GM12878 (cell line): ENCODE measurements around the gene ENOX1. TPM values are rescaled to one million over a fixed set of nuclear protein-coding genes. Genes with fewer than 3 reads are reported as not detected.

ENCODE experiments used
- ATAC-seq: fragments of 200-7000 bp; cut with Tn5 transposase; 3 replicates; pipeline ENCODE4 v1.9.1; 2020; ENCODE audit warnings: mild to moderate bottlenecking, moderate library complexity
- BruUV-seq: library from RNA; stranded (reverse); fragments of 400-500 nt; replicated peaks from 2 replicates; lab custom pipeline; 2021; lab: Mats Ljungman, UMichigan
- CTCF ChIA-PET: fragments of 300-600 bp; sonication (Branson Sonifier 250); formaldehyde crosslinking; extraction: SDS; loops from one replicate; lab custom pipeline; 2021; ENCODE audit warnings: inconsistent platforms; lab: Yijun Ruan, JAX
- POLR2A ChIA-PET: fragments of 350-600 bp; formaldehyde crosslinking; extraction: SDS; loops from one replicate; lab custom pipeline; 2021; ENCODE audit warnings: inconsistent platforms; lab: Charles Lee
- RAD21 ChIA-PET: fragments of 300-600 bp; sonication (Branson Sonifier 250); formaldehyde crosslinking; loops from one replicate; lab custom pipeline; 2023; ENCODE audit warnings: antibody characterized with exemption; ENCODE audit not compliant: unreplicated experiment; lab: Charles Lee
- SMC1A ChIA-PET: fragments of 300-600 bp; sonication (Branson Sonifier 250); formaldehyde crosslinking; loops from one replicate; lab custom pipeline; 2023; ENCODE audit not compliant: unreplicated experiment, uncharacterized antibody; lab: Charles Lee
- DNase-seq: peaks from one replicate; pipeline ENCODE4 v3.0.0-alpha.2; 2011; ENCODE audit warnings: low read depth, low spot score
- FAIRE-seq: peaks from 3 replicates; lab custom pipeline; 2011; peaks lifted over from hg19 to GRCh38; lab: Jason Lieb, UNC
- H2AFZ ChIP-seq: 2 replicates; pipeline ENCODE4 v1.6.0; 2011; ENCODE audit warnings: low read depth, low read length, control low read depth; ENCODE audit not compliant: control insufficient read depth
- H3K27ac ChIP-seq: 2 replicates; pipeline ENCODE4 v1.5.1; 2011; ENCODE audit warnings: control low read depth; ENCODE audit not compliant: control insufficient read depth, insufficient read depth
- H3K27me3 ChIP-seq, 2 experiments: replicated peaks in 1 of 2; 2 replicates each; pipeline versions ENCODE4 v1.6.0 to v1.6.1; 2011; ENCODE audit warnings: low read length in 1 of 2; ENCODE audit not compliant: control insufficient read depth in 2 of 2, insufficient read depth in 2 of 2
- H3K36me3 ChIP-seq, 2 experiments: 2 replicates each; pipeline ENCODE4 v1.5.1; 2011; ENCODE audit warnings: low read length in 1 of 2; ENCODE audit not compliant: control insufficient read depth in 2 of 2, insufficient read depth in 2 of 2
- H3K4me1 ChIP-seq: 2 replicates; pipeline ENCODE4 v1.6.1; 2011; ENCODE audit warnings: mild to moderate bottlenecking, low read length, moderate library complexity, mixed read lengths; ENCODE audit not compliant: control insufficient read depth, insufficient read depth
- H3K4me2 ChIP-seq: 2 replicates; pipeline ENCODE4 v1.6.0; 2011; ENCODE audit warnings: control low read depth; ENCODE audit not compliant: control insufficient read depth, insufficient read depth
- H3K4me3 ChIP-seq: fragments of 200-600 bp; sonication (generic); 2 replicates; pipeline ENCODE4 v1.5.1; 2016
- H3K79me2 ChIP-seq: 2 replicates; pipeline ENCODE4 v1.6.0; 2011; ENCODE audit warnings: low read length; ENCODE audit not compliant: control insufficient read depth, insufficient read depth
- H3K9ac ChIP-seq: 2 replicates; pipeline ENCODE4 v1.8.0; 2011; ENCODE audit warnings: low read length, control low read depth, mixed read lengths; ENCODE audit not compliant: control insufficient read depth, insufficient read depth
- H3K9me3 ChIP-seq: replicated peaks from 3 replicates; pipeline ENCODE4 v1.5.1; 2011; ENCODE audit warnings: mild to moderate bottlenecking, low read length; ENCODE audit not compliant: control insufficient read depth, insufficient read depth
- H4K20me1 ChIP-seq: 2 replicates; pipeline ENCODE4 v1.6.0; 2011; ENCODE audit not compliant: control insufficient read depth, insufficient read depth
- CREM ChIP-seq: IDR thresholded peaks from 2 replicates; pipeline ENCODE4 v1.6.1; 2014; ENCODE audit warnings: antibody characterized with exemption, low read depth
- DPF2 ChIP-seq: fragments of 450-650 bp; IDR thresholded peaks from 2 replicates; pipeline ENCODE4 v1.6.1; 2017; ENCODE audit warnings: mild to moderate bottlenecking
- EP300 ChIP-seq, 2 experiments: fragments of 150-350 bp in 1 of 2; IDR thresholded peaks; 2 replicates each; pipeline ENCODE4 v1.6.1; 2011 to 2012; ENCODE audit warnings: low read depth in 2 of 2, low read length in 2 of 2, borderline replicate concordance in 1 of 2, improper control_type of control experiment in 1 of 2, inconsistent platforms in 1 of 2; ENCODE audit not compliant: control insufficient read depth in 1 of 2
- GABPA ChIP-seq: IDR thresholded peaks from 2 replicates; pipeline ENCODE4 v1.6.1; 2014; ENCODE audit warnings: antibody characterized with exemption, low read depth, mild to moderate bottlenecking, inconsistent platforms
- KDM1A ChIP-seq: fragments of 200-600 bp; sonication (generic); IDR thresholded peaks from 2 replicates; pipeline ENCODE4 v1.6.1; 2016; ENCODE audit warnings: borderline replicate concordance
- NBN ChIP-seq: fragments of 450-650 bp; IDR thresholded peaks from 2 replicates; pipeline ENCODE4 v1.6.1; 2016
- RAD21 ChIP-seq: IDR thresholded peaks from 2 replicates; pipeline ENCODE4 v1.6.1; 2011; ENCODE audit warnings: mild to moderate bottlenecking, low read depth, low read length, moderate library complexity; ENCODE audit not compliant: insufficient read depth
- RELA ChIP-seq: fragments of 450-650 bp; IDR thresholded peaks from 2 replicates; pipeline ENCODE4 v1.8.0; 2014; ENCODE audit warnings: borderline replicate concordance; ENCODE audit not compliant: partially characterized antibody
- SIX5 ChIP-seq: IDR thresholded peaks from 2 replicates; pipeline ENCODE4 v1.6.1; 2011; ENCODE audit warnings: mild to moderate bottlenecking, low read depth, low read length, moderate library complexity; ENCODE audit not compliant: severe bottlenecking
- SREBF1 ChIP-seq: IDR thresholded peaks from 2 replicates; pipeline ENCODE4 v1.6.1; 2012; ENCODE audit warnings: mild to moderate bottlenecking, low read length
- TAF1 ChIP-seq: IDR thresholded peaks from 2 replicates; pipeline ENCODE4 v1.6.1; 2011; ENCODE audit warnings: mild to moderate bottlenecking, low read depth, low read length, borderline replicate concordance
- ZNF217 ChIP-seq: fragments of 450-650 bp; IDR thresholded peaks from 2 replicates; pipeline ENCODE4 v1.6.1; 2017; ENCODE audit warnings: antibody characterized with exemption, mild to moderate bottlenecking
- ZZZ3 ChIP-seq: IDR thresholded peaks from 2 replicates; pipeline ENCODE4 v1.6.1; 2011; ENCODE audit warnings: low read depth; ENCODE audit not compliant: control insufficient read depth, insufficient read length
- WGBS: methylation state at CpG from one replicate; pipeline ENCODE4 v1.1.6; 2016; ENCODE audit warnings: low lambda C conversion rate; ENCODE audit not compliant: insufficient replicate concordance, insufficient coverage; ENCODE audit errors: missing lambda C conversion rate; 5-methylcytosine and 5-hydroxymethylcytosine counted together
- in situ Hi-C: fragments of 300-500 bp; cut with MboI; formaldehyde crosslinking; loops from 9 replicates; pipeline ENCODE4 v1.14.3; 2018; ENCODE audit warnings: mixed read lengths
- intact Hi-C: fragments of 100-400 bp; cut with micrococcal nuclease; formaldehyde crosslinking; loops from one replicate; pipeline ENCODE4 v1.14.2; 2022; ENCODE audit not compliant: unreplicated experiment
- polyA plus RNA-seq, 11 experiments: library from polyadenylated mRNA; depleted of rRNA in 4 of 11; unstranded in 6 of 11; stranded (reverse) in 5 of 11; fragments of >200 nt; fragmentation: Nextera tagmentation in 4 of 11; fragmentation: Illumina TruSeq in 1 of 11; extraction: Ambion mirVana in 4 of 11; extraction: Trizol in 1 of 11; gene quantifications; 1 replicate in 1 of 11; 2 replicates in 10 of 11; pipeline versions ENCODE4 v1.2.1 to v1.2.3, GENCODE V29; 2011 to 2016; ENCODE audit warnings: inconsistent platforms in 2 of 11, missing spikeins in 2 of 11, low read depth in 1 of 11
- total RNA-seq, 4 experiments: library from RNA; depleted of rRNA in 3 of 4; stranded (reverse); fragments of >200 nt in 3 of 4; fragmentation: Illumina TruSeq in 1 of 4; extraction: Trizol in 1 of 4; gene quantifications; 2 replicates each; pipeline versions ENCODE4 v1.2.1 to v1.2.3, GENCODE V29; 2013 to 2021
- TF ChIP-seq, protein P1 (sequence below): fragments of 450-650 bp; IDR thresholded peaks from 2 replicates; pipeline ENCODE4 v1.6.1; 2017; ENCODE audit warnings: antibody characterized with exemption, mild to moderate bottlenecking, moderate library complexity
- TF ChIP-seq, protein P2 (sequence below): fragments of 450-650 bp; IDR thresholded peaks from 2 replicates; pipeline ENCODE4 v1.6.1; 2017; ENCODE audit warnings: borderline replicate concordance

ENOX1 gene
- total and polyA plus RNA-seq, 10 of the 15 experiments (the other 5 are each of a cell fraction or from before 2014, with no cell fraction given) = 0.11 to 0.26 (median 0.15) TPM

DNA sequence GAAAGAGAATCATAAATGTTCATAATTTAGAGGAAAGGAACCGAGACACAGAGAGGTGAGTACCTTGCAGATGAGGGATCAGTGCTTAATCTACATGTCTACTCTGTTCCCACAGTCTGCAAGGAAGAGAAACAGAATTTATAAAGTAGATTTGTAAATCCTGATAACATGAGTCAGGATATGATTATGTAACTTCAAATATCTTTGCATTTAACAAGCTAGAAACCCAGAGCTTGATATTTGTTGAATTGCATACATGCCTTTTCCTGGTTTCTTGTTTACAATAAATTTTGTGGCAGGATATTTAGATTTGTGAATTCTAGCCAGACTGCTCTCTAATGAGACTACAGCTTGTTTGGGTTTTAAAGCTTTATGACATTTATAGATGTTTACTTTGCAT lies 219.2 kb downstream of the ENOX1 start:
- Histone ChIP-seq H3K9ac (no peak overlapping the region), H3K27ac (no peak overlapping the region), H2AFZ (no peak overlapping the region), H3K4me2 (no peak overlapping the region), H3K9me3 (no peaks in the 10 kb centered on the region), H3K27me3 (no peaks in the 10 kb centered on the region; a peak in 1 of 4 replicates), H3K4me1 (no peaks in the 10 kb centered on the region), H3K4me3 (no peak overlapping the region), H4K20me1 (no peaks in the 10 kb centered on the region), H3K36me3 (no peaks in the 10 kb centered on the region), H3K79me2 (no peaks in the 10 kb centered on the region)
- ATAC-seq (no peak), DNase-seq (no peak), FAIRE-seq (no peak)
- in situ Hi-C loops (no loop called here), intact Hi-C loops (no loop called here)
- CTCF ChIA-PET = interaction anchor here (1.2 kb wide), 1 partner anchor 31 kb away, joined by 3 read pairs; no protein-coding TSS in a partner anchor
- SMC1A ChIA-PET = interaction anchor here (1.2 kb wide), 1 partner anchor 224 kb away, joined by 4 read pairs; no protein-coding TSS in a partner anchor
- RAD21 ChIA-PET = no interaction called here
- WGBS = 0% methylated on average over 1 of the region's 1 CpG
- POLR2A ChIA-PET = no interaction called here
- TF ChIP-seq RELA (no peak), GABPA (no peak), RAD21 (no peak), ZZZ3 (no peak)
- no TSS peak for BruUV-seq

DNA sequence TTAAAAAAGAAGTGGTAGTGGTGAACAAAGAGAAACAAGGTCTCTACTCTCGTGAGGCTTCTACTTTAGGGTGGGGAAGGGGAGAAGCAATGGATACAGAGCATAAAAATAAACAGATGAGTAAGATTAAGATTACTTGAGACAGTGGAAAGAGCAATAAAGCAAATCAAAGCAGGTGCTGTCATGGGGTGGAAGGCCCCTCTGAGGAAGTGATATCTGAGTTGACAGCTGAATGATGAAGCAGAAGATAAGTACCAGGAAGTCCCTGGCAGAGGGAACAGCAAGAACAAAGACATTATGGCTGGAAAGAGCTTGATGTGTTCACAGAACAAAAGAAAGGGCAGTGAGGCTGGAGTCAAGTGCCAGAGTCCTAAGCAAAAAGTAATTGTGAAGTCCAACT lies 221.8 kb downstream of the ENOX1 start:
- DNase-seq = no peak
- no peaks in the 10 kb centered on the region for H3K4me1 ChIP-seq
- H3K9me3 ChIP-seq = no peaks in the 10 kb centered on the region
- no TSS peak for BruUV-seq
- in situ Hi-C loops (no loop called here), intact Hi-C loops (no loop called here)
- no peak overlapping the region for H2AFZ ChIP-seq
- no peak for FAIRE-seq
- no peaks in the 10 kb centered on the region for H3K36me3 ChIP-seq
- H3K4me3 ChIP-seq = no peak overlapping the region
- H3K27ac ChIP-seq = no peak overlapping the region
- ChIA-PET POLR2A (no interaction called here), CTCF (interaction anchor here (0.7 kb wide), 1 partner anchor 1062 kb away, joined by 3 read pairs; no protein-coding TSS in a partner anchor), SMC1A (interaction anchor here (0.9 kb wide), 1 partner anchor 11 kb away, joined by 3 read pairs; no protein-coding TSS in a partner anchor), RAD21 (no interaction called here)
- ATAC-seq = peak; percentile 27; the same call in 1 of the 3 replicates
- WGBS = 0% methylated on average over 1 of the region's 1 CpG
- H3K9ac ChIP-seq = no peak overlapping the region
- H3K27me3 ChIP-seq = no peaks in the 10 kb centered on the region
- H3K79me2 ChIP-seq = no peaks in the 10 kb centered on the region
- no peaks in the 10 kb centered on the region for H4K20me1 ChIP-seq
- H3K4me2 ChIP-seq = no peak overlapping the region
- TF ChIP-seq ZNF217 (no peak), DPF2 (no peak), KDM1A (no peak), SREBF1 (no peak), EP300 (IDR thresholded peaks at IDR 0.05; ENCODE audit: borderline replicate concordance in 1 of 2, control insufficient read depth in 1 of 2, low read depth in 2 of 2, low read length in 2 of 2) (no peak), SIX5 (no peak), NBN (no peak), ZZZ3 (no peak), TAF1 (no peak), CREM (no peak)
- TF ChIP-seq, protein P1, sequence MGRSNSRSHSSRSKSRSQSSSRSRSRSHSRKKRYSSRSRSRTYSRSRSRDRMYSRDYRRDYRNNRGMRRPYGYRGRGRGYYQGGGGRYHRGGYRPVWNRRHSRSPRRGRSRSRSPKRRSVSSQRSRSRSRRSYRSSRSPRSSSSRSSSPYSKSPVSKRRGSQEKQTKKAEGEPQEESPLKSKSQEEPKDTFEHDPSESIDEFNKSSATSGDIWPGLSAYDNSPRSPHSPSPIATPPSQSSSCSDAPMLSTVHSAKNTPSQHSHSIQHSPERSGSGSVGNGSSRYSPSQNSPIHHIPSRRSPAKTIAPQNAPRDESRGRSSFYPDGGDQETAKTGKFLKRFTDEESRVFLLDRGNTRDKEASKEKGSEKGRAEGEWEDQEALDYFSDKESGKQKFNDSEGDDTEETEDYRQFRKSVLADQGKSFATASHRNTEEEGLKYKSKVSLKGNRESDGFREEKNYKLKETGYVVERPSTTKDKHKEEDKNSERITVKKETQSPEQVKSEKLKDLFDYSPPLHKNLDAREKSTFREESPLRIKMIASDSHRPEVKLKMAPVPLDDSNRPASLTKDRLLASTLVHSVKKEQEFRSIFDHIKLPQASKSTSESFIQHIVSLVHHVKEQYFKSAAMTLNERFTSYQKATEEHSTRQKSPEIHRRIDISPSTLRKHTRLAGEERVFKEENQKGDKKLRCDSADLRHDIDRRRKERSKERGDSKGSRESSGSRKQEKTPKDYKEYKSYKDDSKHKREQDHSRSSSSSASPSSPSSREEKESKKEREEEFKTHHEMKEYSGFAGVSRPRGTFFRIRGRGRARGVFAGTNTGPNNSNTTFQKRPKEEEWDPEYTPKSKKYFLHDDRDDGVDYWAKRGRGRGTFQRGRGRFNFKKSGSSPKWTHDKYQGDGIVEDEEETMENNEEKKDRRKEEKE = no peak
- TF ChIP-seq, protein P2, sequence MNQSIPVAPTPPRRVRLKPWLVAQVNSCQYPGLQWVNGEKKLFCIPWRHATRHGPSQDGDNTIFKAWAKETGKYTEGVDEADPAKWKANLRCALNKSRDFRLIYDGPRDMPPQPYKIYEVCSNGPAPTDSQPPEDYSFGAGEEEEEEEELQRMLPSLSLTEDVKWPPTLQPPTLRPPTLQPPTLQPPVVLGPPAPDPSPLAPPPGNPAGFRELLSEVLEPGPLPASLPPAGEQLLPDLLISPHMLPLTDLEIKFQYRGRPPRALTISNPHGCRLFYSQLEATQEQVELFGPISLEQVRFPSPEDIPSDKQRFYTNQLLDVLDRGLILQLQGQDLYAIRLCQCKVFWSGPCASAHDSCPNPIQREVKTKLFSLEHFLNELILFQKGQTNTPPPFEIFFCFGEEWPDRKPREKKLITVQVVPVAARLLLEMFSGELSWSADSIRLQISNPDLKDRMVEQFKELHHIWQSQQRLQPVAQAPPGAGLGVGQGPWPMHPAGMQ = no peak
